Testis (tissue), 3 donors: ENCODE measurements around the gene CXCL12. TPM values are rescaled to one million over a fixed set of nuclear protein-coding genes. Genes with fewer than 3 reads are reported as not detected.

Experiments used
- DNase-seq: peaks from one replicate; pipeline ENCODE4 v3.0.0-alpha.2; 2019
- H3K27ac ChIP-seq, 2 donors: fragments of 200-600 bp; sonication (generic); one replicate each; pipeline ENCODE4 v1.5.1; 2019
- H3K27me3 ChIP-seq: fragments of 200-600 bp; sonication (generic); one replicate; pipeline ENCODE4 v1.5.1; 2019
- H3K36me3 ChIP-seq: fragments of 200-600 bp; sonication (generic); one replicate; pipeline ENCODE4 v1.5.1; 2017; ENCODE audit warnings: low read depth; ENCODE audit errors: missing control alignments
- H3K4me1 ChIP-seq: fragments of 200-600 bp; sonication (generic); one replicate; pipeline ENCODE4 v1.5.1; 2019
- H3K4me3 ChIP-seq, 2 donors: fragments of 200-600 bp; sonication (generic); one replicate each; pipeline ENCODE4 v1.5.1; 2017 to 2019
- H3K9me3 ChIP-seq: fragments of 200-600 bp; sonication (generic); one replicate; pipeline ENCODE4 v1.5.1; 2017
- CTCF ChIP-seq, 3 experiments: fragments of 450-650 bp in 2 of 3; fragments of 200-600 bp in 1 of 3; sonication (generic) in 1 of 3; IDR thresholded peaks; one replicate each; pipeline ENCODE4 v1.5.1; 2016 to 2019; ENCODE audit warnings: antibody characterized with exemption in 3 of 3, mild to moderate bottlenecking in 2 of 3, moderate library complexity in 1 of 3
- POLR2A ChIP-seq: fragments of 450-650 bp; IDR thresholded peaks from one replicate; pipeline ENCODE4 v1.6.1; 2017; ENCODE audit warnings: antibody characterized with exemption, mild to moderate bottlenecking, moderate library complexity
- WGBS, 2 donors: methylation state at CpG; one replicate each; pipeline ENCODE4 v1.1.5; 2018; 5-methylcytosine and 5-hydroxymethylcytosine counted together
- intact Hi-C: fragments of 100-400 bp; cut with DNase I; formaldehyde crosslinking; loops from one replicate; pipeline ENCODE4 v1.15.1; 2023; ENCODE audit warnings: low total_unique reads
- polyA plus RNA-seq: library from polyadenylated mRNA; stranded (reverse); fragments of 350-450 nt; fragmentation: Illumina TruSeq; extraction: RNeasy Lipid Tissue Mini Kit (QIAGEN cat#74804); gene quantifications from one replicate; pipeline ENCODE4 v1.2.3, GENCODE V29; 2014; ENCODE audit warnings: low read depth, low replicate concordance; ENCODE audit not compliant: insufficient read depth
- total RNA-seq, 2 donors: library from RNA; depleted of rRNA; stranded (reverse); fragments of >200 nt; gene quantifications; one replicate each; pipeline ENCODE4 v1.2.3, GENCODE V29; 2016

CXCL12 gene
- total and polyA plus RNA-seq, 3 donors from 2014 or later: 9.8 to 87.7 (median 12.0) TPM

- Histone ChIP-seq H3K27me3 (no peaks in the 10 kb centered on the region), H3K36me3 (no peaks in the 10 kb centered on the region), H3K27ac (no peak overlapping the region), H3K9me3 (no peaks in the 10 kb centered on the region), H3K4me3 (no peak overlapping the region), H3K4me1 (no peaks in the 10 kb centered on the region)
- DNase-seq: no peak
- intact Hi-C loops: no loop called here
- TF ChIP-seq CTCF (IDR thresholded peaks at IDR 0.05): no peak
- no peak for TF ChIP-seq POLR2A
- 82 to 94% methylated on average over 3 of the region's 3 CpGs for WGBS, 2 donors
These were observed 45.7 kb downstream of the CXCL12 start for GRCh38 chr10:44339218-44339617.

- H3K27ac ChIP-seq: no peak overlapping the region
- H3K9me3 ChIP-seq: no peaks in the 10 kb centered on the region
- DNase-seq: no peak
- intact Hi-C loops: no loop called here
- WGBS, 2 donors: 92 to 95% methylated on average over 4 of the region's 4 CpGs
- no peaks in the 10 kb centered on the region for H3K4me1 ChIP-seq
- no peak overlapping the region for H3K4me3 ChIP-seq
- H3K27me3 ChIP-seq: no peaks in the 10 kb centered on the region
- H3K36me3 ChIP-seq: no peaks in the 10 kb centered on the region
- TF ChIP-seq CTCF (IDR thresholded peaks at IDR 0.05) (no peak), POLR2A (no peak)
These were observed 47.8 kb downstream of the CXCL12 start for GRCh38 chr10:44337081-44337480.

GRCh38 chr10:44335330-44336021, 49.4 kb downstream of the CXCL12 start:
- no peak for DNase-seq
- no peak overlapping the region for H3K4me3 ChIP-seq
- H3K36me3 ChIP-seq: no peaks in the 10 kb centered on the region
- H3K4me1 ChIP-seq: no peaks in the 10 kb centered on the region
- no peaks in the 10 kb centered on the region for H3K9me3 ChIP-seq
- intact Hi-C loops: no loop called here
- H3K27ac ChIP-seq: no peak overlapping the region
- H3K27me3 ChIP-seq: no peaks in the 10 kb centered on the region
- WGBS, 2 donors: 78 to 81% methylated on average over 9 of the region's 9 CpGs
- TF ChIP-seq POLR2A (no peak), CTCF (IDR thresholded peaks at IDR 0.05) (no peak)

- no peak overlapping the region for H3K27ac ChIP-seq
- H3K27me3 ChIP-seq: no peaks in the 10 kb centered on the region
- no peak overlapping the region for H3K4me3 ChIP-seq
- no peaks in the 10 kb centered on the region for H3K9me3 ChIP-seq
- DNase-seq: no peak
- H3K4me1 ChIP-seq: no peaks in the 10 kb centered on the region
- no peaks in the 10 kb centered on the region for H3K36me3 ChIP-seq
- 88% methylated on average over 4 of the region's 4 CpGs for WGBS, 2 donors
- TF ChIP-seq CTCF (IDR thresholded peaks at IDR 0.05) (no peak), POLR2A (no peak)
- intact Hi-C loops: no loop called here
These were observed 50.2 kb downstream of the CXCL12 start for GRCh38 chr10:44334621-44335184.

- Histone ChIP-seq H3K36me3 (no peaks in the 10 kb centered on the region), H3K4me1 (no peaks in the 10 kb centered on the region), H3K27ac (no peak overlapping the region), H3K9me3 (no peaks in the 10 kb centered on the region), H3K4me3 (no peak overlapping the region), H3K27me3 (no peaks in the 10 kb centered on the region)
- intact Hi-C loops: no loop called here
- no peak for DNase-seq
- 91 to 94% methylated on average over 6 of the region's 6 CpGs for WGBS, 2 donors
- TF ChIP-seq CTCF (IDR thresholded peaks at IDR 0.05) (no peak), POLR2A (no peak)
These were observed 50.8 kb downstream of the CXCL12 start for GRCh38 chr10:44334091-44334490.
